Neural cell (in vitro differentiated cells): Measurements from ENCODE around the gene FSTL3. TPM values are rescaled to one million over a fixed set of nuclear protein-coding genes. Genes with fewer than 3 reads are reported as not detected.

Experiments used
- H2AFZ ChIP-seq: fragments of 200-600, 300-800 bp; sonication (generic), shearing (Covaris generic); 2 replicates; pipeline ENCODE4 v1.6.0; 2014; ENCODE audit warnings: low read depth, mild to moderate bottlenecking, antibody characterized with exemption, low read length, moderate library complexity
- H3F3A ChIP-seq: fragments of 200-600 bp; shearing (Covaris generic); 2 replicates; pipeline ENCODE4 v1.6.1; 2016; ENCODE audit warnings: mild to moderate bottlenecking, moderate library complexity, mixed read lengths, antibody characterized with exemption, low read length; ENCODE audit not compliant: insufficient read depth, poor library complexity, severe bottlenecking
- H3K27ac ChIP-seq: fragments of 200-600, 300-800 bp; sonication (generic), shearing (Covaris generic); 2 replicates; pipeline ENCODE4 v1.5.1; 2014; ENCODE audit warnings: mild to moderate bottlenecking, low read length, moderate library complexity
- H3K27me3 ChIP-seq: fragments of 300-800, 200-600 bp; sonication (generic), shearing (Covaris generic); 2 replicates; pipeline ENCODE4 v1.6.0; 2014; ENCODE audit warnings: mild to moderate bottlenecking, low read depth, low read length, moderate library complexity; ENCODE audit not compliant: insufficient read depth
- H3K36me3 ChIP-seq: fragments of 300-800, 200-600 bp; sonication (generic), shearing (Covaris generic); 2 replicates; pipeline ENCODE4 v1.5.1; 2014; ENCODE audit warnings: mild to moderate bottlenecking, antibody characterized with exemption, low read length, moderate library complexity; ENCODE audit not compliant: insufficient read depth
- H3K4me2 ChIP-seq: fragments of 300-800, 200-600 bp; sonication (generic), shearing (Covaris generic); 2 replicates; pipeline ENCODE4 v1.6.0; 2014; ENCODE audit warnings: mild to moderate bottlenecking, low read length
- H3K4me3 ChIP-seq: fragments of 300-800, 200-600 bp; sonication (generic), shearing (Covaris generic); 2 replicates; pipeline ENCODE4 v1.5.1; 2014; ENCODE audit warnings: mild to moderate bottlenecking, low read length, moderate library complexity
- H3K79me2 ChIP-seq: fragments of 200-600 bp; shearing (Covaris generic); replicated peaks from 2 replicates; pipeline ENCODE4 v1.6.0; 2014; ENCODE audit warnings: mild to moderate bottlenecking, low read length, moderate library complexity; ENCODE audit not compliant: insufficient read depth
- H3K9ac ChIP-seq: fragments of 300-800, 200-600 bp; sonication (generic), shearing (Covaris generic); 2 replicates; pipeline ENCODE4 v1.6.1; 2016; ENCODE audit warnings: mild to moderate bottlenecking, low read length, mixed read lengths
- H3K9me2 ChIP-seq: fragments of 200-600 bp; shearing (Covaris generic); 2 replicates; pipeline ENCODE4 v1.6.1; 2016; ENCODE audit warnings: mild to moderate bottlenecking, low read length, mixed read lengths; ENCODE audit not compliant: insufficient read depth
- H3K9me3 ChIP-seq: fragments of 200-600, 300-800 bp; sonication (generic), shearing (Covaris generic); 2 replicates; pipeline ENCODE4 v1.6.1; 2016; ENCODE audit warnings: mild to moderate bottlenecking, mixed run types, low read length, moderate library complexity, mixed read lengths
- H4K20me1 ChIP-seq: fragments of 200-600 bp; shearing (Covaris generic); 2 replicates; pipeline ENCODE4 v1.6.1; 2016; ENCODE audit warnings: mild to moderate bottlenecking, mixed run types; ENCODE audit not compliant: insufficient read depth
- CTCF ChIP-seq: fragments of 450-650 bp; IDR thresholded peaks from 2 replicates; pipeline ENCODE4 v1.5.1; 2014; ENCODE audit warnings: antibody characterized with exemption, mild to moderate bottlenecking, moderate library complexity; ENCODE audit not compliant: poor library complexity, severe bottlenecking
- EP300 ChIP-seq: fragments of 450-650 bp; conservative IDR thresholded peaks from 2 replicates; pipeline ENCODE4 v1.6.1; 2014; ENCODE audit warnings: antibody characterized with exemption, mild to moderate bottlenecking, moderate library complexity; ENCODE audit not compliant: poor library complexity, severe bottlenecking
- EZH2 ChIP-seq: fragments of 200-600, 300-800 bp; shearing (Covaris generic), sonication (generic); IDR thresholded peaks from 2 replicates; pipeline ENCODE4 v1.6.1; 2014; ENCODE audit warnings: antibody characterized with exemption, low read length, borderline replicate concordance, mild to moderate bottlenecking; ENCODE audit not compliant: insufficient read depth, poor library complexity, severe bottlenecking
- MXI1 ChIP-seq: fragments of 450-650 bp; conservative IDR thresholded peaks from 2 replicates; pipeline ENCODE4 v1.6.1; 2014; ENCODE audit warnings: antibody characterized with exemption, mild to moderate bottlenecking; ENCODE audit not compliant: poor library complexity, severe bottlenecking
- POLR2AphosphoS5 ChIP-seq: IDR thresholded peaks from 2 replicates; pipeline ENCODE4 v1.6.1; 2012
- RAD21 ChIP-seq: fragments of 450-650 bp; conservative IDR thresholded peaks from 2 replicates; pipeline ENCODE4 v1.6.1; 2014; ENCODE audit warnings: antibody characterized with exemption, mild to moderate bottlenecking, moderate library complexity
- SMC3 ChIP-seq: fragments of 450-650 bp; conservative IDR thresholded peaks from 2 replicates; pipeline ENCODE4 v1.6.1; 2014; ENCODE audit warnings: antibody characterized with exemption, mild to moderate bottlenecking, moderate library complexity; ENCODE audit not compliant: poor library complexity
- TAF1 ChIP-seq: IDR thresholded peaks from 2 replicates; pipeline ENCODE4 v1.6.1; 2012; ENCODE audit warnings: low read depth
- polyA plus RNA-seq: library from polyadenylated mRNA; depleted of rRNA; stranded (reverse); fragments of >200 nt; gene quantifications from 2 replicates; pipeline ENCODE4 v1.2.3, GENCODE V29; 2014
- TF ChIP-seq, protein P1 (sequence below): IDR thresholded peaks from 2 replicates; pipeline ENCODE4 v1.6.1; 2012; ENCODE audit warnings: borderline replicate concordance

FSTL3 gene
- polyA plus RNA-seq, 1 donor from 2014 or later: 3.1 TPM

- Histone ChIP-seq H3K36me3 (no peaks in the 10 kb centered on the region), H3K9ac (no peak overlapping the region), H3K79me2 (no peaks in the 10 kb centered on the region), H3K4me2 (no peak overlapping the region), H2AFZ (no peak overlapping the region), H3K27me3 (peaks cover 3% of the 10 kb centered on the region), H3K9me2 (no peaks in the 10 kb centered on the region), H3K9me3 (no peaks in the 10 kb centered on the region), H4K20me1 (no peaks in the 10 kb centered on the region), H3K27ac (no peak overlapping the region), H3K4me3 (no peak overlapping the region), H3F3A (no peaks in the 10 kb centered on the region)
- TF ChIP-seq SMC3 (no peak), TAF1 (no peak), RAD21 (no peak), POLR2AphosphoS5 (no peak), EZH2 (no peak), CTCF (no peak), MXI1 (no peak), EP300 (no peak)
- TF ChIP-seq, protein P1, sequence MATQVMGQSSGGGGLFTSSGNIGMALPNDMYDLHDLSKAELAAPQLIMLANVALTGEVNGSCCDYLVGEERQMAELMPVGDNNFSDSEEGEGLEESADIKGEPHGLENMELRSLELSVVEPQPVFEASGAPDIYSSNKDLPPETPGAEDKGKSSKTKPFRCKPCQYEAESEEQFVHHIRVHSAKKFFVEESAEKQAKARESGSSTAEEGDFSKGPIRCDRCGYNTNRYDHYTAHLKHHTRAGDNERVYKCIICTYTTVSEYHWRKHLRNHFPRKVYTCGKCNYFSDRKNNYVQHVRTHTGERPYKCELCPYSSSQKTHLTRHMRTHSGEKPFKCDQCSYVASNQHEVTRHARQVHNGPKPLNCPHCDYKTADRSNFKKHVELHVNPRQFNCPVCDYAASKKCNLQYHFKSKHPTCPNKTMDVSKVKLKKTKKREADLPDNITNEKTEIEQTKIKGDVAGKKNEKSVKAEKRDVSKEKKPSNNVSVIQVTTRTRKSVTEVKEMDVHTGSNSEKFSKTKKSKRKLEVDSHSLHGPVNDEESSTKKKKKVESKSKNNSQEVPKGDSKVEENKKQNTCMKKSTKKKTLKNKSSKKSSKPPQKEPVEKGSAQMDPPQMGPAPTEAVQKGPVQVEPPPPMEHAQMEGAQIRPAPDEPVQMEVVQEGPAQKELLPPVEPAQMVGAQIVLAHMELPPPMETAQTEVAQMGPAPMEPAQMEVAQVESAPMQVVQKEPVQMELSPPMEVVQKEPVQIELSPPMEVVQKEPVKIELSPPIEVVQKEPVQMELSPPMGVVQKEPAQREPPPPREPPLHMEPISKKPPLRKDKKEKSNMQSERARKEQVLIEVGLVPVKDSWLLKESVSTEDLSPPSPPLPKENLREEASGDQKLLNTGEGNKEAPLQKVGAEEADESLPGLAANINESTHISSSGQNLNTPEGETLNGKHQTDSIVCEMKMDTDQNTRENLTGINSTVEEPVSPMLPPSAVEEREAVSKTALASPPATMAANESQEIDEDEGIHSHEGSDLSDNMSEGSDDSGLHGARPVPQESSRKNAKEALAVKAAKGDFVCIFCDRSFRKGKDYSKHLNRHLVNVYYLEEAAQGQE: no peak
Observed at GRCh38 chr19:676007-676338, 219 bp upstream of the FSTL3 start.

- H3K4me3 ChIP-seq: no peak overlapping the region
- H2AFZ ChIP-seq: no peak overlapping the region
- no peaks in the 10 kb centered on the region for H3K9me2 ChIP-seq
- H3F3A ChIP-seq: no peaks in the 10 kb centered on the region
- H3K9me3 ChIP-seq: no peaks in the 10 kb centered on the region
- no peaks in the 10 kb centered on the region for H3K79me2 ChIP-seq
- H3K27me3 ChIP-seq: peaks cover 3% of the 10 kb centered on the region
- TF ChIP-seq RAD21 (no peak), CTCF (no peak), MXI1 (no peak)
- H3K27ac ChIP-seq: no peak overlapping the region
- H3K9ac ChIP-seq: no peak overlapping the region
- no peaks in the 10 kb centered on the region for H3K36me3 ChIP-seq
- no peaks in the 10 kb centered on the region for H4K20me1 ChIP-seq
- H3K4me2 ChIP-seq: no peak overlapping the region
Observed at GRCh38 chr19:677201-677600, 1.0 kb downstream of the FSTL3 start.
